Uterus (tissue), 4 donors: ENCODE measurements around the gene TMEM255B. TPM values are rescaled to one million over a fixed set of nuclear protein-coding genes. Genes with fewer than 3 reads are reported as not detected.

Experiments
- DNase-seq, 2 donors: peaks; one replicate each; pipeline ENCODE4 v3.0.0-alpha.2; 2019 to 2020
- H3K27ac ChIP-seq, 2 donors: fragments of 200-600 bp; sonication (generic); 1 replicate in 1 of 2; 2 replicates in 1 of 2; pipeline ENCODE4 v1.5.1; 2016 to 2018
- H3K27me3 ChIP-seq, 2 donors: fragments of 200-600 bp; sonication (generic); one replicate each; pipeline ENCODE4 v1.5.1; 2018 to 2019; ENCODE audit warnings: control low read depth in 1 of 2
- H3K36me3 ChIP-seq, 2 donors: fragments of 200-600 bp; sonication (generic); one replicate each; pipeline ENCODE4 v1.5.1; 2019; ENCODE audit warnings: control low read depth in 1 of 2
- H3K4me1 ChIP-seq, 2 donors: fragments of 200-600 bp; sonication (generic); one replicate each; pipeline ENCODE4 v1.5.1; 2018 to 2019; ENCODE audit warnings: control low read depth in 1 of 2
- H3K4me3 ChIP-seq, 2 donors: fragments of 200-600 bp; sonication (generic); 1 replicate in 1 of 2; 2 replicates in 1 of 2; pipeline ENCODE4 v1.5.1; 2018 to 2019; ENCODE audit warnings: mild to moderate bottlenecking in 1 of 2
- H3K9me3 ChIP-seq, 2 donors: fragments of 200-600 bp; sonication (generic); one replicate each; pipeline ENCODE4 v1.5.1; 2019; ENCODE audit warnings: control low read depth in 1 of 2
- POLR2A ChIP-seq, 2 donors: fragments of 450-650 bp; IDR thresholded peaks; one replicate each; pipeline ENCODE4 v1.6.1; 2016; ENCODE audit warnings: antibody characterized with exemption in 2 of 2, mild to moderate bottlenecking in 1 of 2, moderate library complexity in 1 of 2
- intact Hi-C: fragments of 100-400 bp; cut with DNase I; formaldehyde crosslinking; loops from one replicate; pipeline ENCODE4 v1.15.1; 2023; ENCODE audit warnings: low total_unique reads
- total RNA-seq, 4 donors: library from RNA; depleted of rRNA in 3 of 4; stranded (reverse); fragments of >200 nt in 3 of 4; gene quantifications; one replicate each; pipeline versions ENCODE4 v1.1.0 to v1.2.4, GENCODE V29; 2014 to 2023
- TF ChIP-seq, protein P1 (sequence below), 4 experiments: fragments of 200-600 bp in 2 of 4; fragments of 450-650 bp in 2 of 4; sonication (generic) in 2 of 4; IDR thresholded peaks; one replicate each; pipeline ENCODE4 v1.5.1; 2016 to 2019; ENCODE audit warnings: antibody characterized with exemption in 4 of 4, mild to moderate bottlenecking in 2 of 4, moderate library complexity in 1 of 4
- donor health status: DM: yes; HTN: yes; CAD: no.

TMEM255B gene
- total RNA-seq, 4 donors from 2014 or later: 1.8 to 143 (median 33.2) TPM

GRCh38 chr13:113865427-113865826 lies 106.4 kb downstream of the TMEM255B start:
- H3K4me3 ChIP-seq: no peak overlapping the region
- DNase-seq: no peak
- H3K27ac ChIP-seq: peak overlapping the region in 1 of 2 donors; percentile 97
- no peaks in the 10 kb centered on the region for H3K36me3 ChIP-seq
- peaks cover 0 to 10% of the 10 kb centered on the region in 2 donors for H3K4me1 ChIP-seq
- intact Hi-C loops: no loop called here
- no peak for TF ChIP-seq POLR2A (IDR thresholded peaks at IDR 0.05)
- TF ChIP-seq, protein P1, sequence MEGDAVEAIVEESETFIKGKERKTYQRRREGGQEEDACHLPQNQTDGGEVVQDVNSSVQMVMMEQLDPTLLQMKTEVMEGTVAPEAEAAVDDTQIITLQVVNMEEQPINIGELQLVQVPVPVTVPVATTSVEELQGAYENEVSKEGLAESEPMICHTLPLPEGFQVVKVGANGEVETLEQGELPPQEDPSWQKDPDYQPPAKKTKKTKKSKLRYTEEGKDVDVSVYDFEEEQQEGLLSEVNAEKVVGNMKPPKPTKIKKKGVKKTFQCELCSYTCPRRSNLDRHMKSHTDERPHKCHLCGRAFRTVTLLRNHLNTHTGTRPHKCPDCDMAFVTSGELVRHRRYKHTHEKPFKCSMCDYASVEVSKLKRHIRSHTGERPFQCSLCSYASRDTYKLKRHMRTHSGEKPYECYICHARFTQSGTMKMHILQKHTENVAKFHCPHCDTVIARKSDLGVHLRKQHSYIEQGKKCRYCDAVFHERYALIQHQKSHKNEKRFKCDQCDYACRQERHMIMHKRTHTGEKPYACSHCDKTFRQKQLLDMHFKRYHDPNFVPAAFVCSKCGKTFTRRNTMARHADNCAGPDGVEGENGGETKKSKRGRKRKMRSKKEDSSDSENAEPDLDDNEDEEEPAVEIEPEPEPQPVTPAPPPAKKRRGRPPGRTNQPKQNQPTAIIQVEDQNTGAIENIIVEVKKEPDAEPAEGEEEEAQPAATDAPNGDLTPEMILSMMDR (IDR thresholded peaks at IDR 0.05): no peak
- H3K9me3 ChIP-seq: no peaks in the 10 kb centered on the region
- H3K27me3 ChIP-seq: no peaks in the 10 kb centered on the region

Other genes with a start within 250 kb of the TMEM255B start
- 100 to 1,000 TPM in 1 of 4 donors, 10 to 100 TPM in 3; 10.3 to 101 (median 52.3) TPM for gene TFDP1, start 174.5 kb upstream of the TMEM255B start, total RNA-seq
- under 1 TPM in 1 of 4 donors, not detected in 3; 0.28 TPM for gene ATP4B, start 101.0 kb upstream of the TMEM255B start, total RNA-seq
- gene GRK1, start 92.0 kb upstream of the TMEM255B start, total RNA-seq: under 1 TPM in 2 of 4 donors, not detected in 2; 0.07 to 0.12 TPM
- gene GAS6, start 104.8 kb downstream of the TMEM255B start, total RNA-seq: 100 to 1,000 TPM; 128 to 287 (median 199) TPM
- gene C13orf46, start 214.8 kb downstream of the TMEM255B start, total RNA-seq: 1 to 10 TPM in 1 of 4 donors, under 1 TPM in 1, not detected in 2; 0.07 to 1.7 TPM